H1 (cell line): ENCODE results near the gene CRY1. TPM values are rescaled to one million over a fixed set of nuclear protein-coding genes. Genes with fewer than 3 reads are reported as not detected.

Experiments used
- CTCF ChIP-seq, 3 experiments: IDR thresholded peaks; 1 replicate in 2 of 3; 2 replicates in 1 of 3; pipeline versions ENCODE4 v1.5.1 to v1.6.1; 2011; ENCODE audit warnings: low read length in 3 of 3, mild to moderate bottlenecking in 3 of 3, inconsistent platforms in 2 of 3, low read depth in 1 of 3, moderate library complexity in 1 of 3; ENCODE audit not compliant: insufficient read depth in 1 of 3; ENCODE audit errors: control extremely low read depth in 1 of 3
- POU5F1 ChIP-seq: IDR thresholded peaks from 2 replicates; pipeline ENCODE4 v1.6.1; 2011; ENCODE audit warnings: low read depth, mild to moderate bottlenecking, low read length, moderate library complexity
- polyA plus RNA-seq, 7 experiments: library from polyadenylated mRNA; depleted of rRNA in 3 of 7; stranded (reverse) in 5 of 7; unstranded in 2 of 7; fragments of >200 nt in 5 of 7; fragments of 200-250 nt in 2 of 7; gene quantifications; 1 replicate in 5 of 7; 2 replicates in 1 of 7; 4 replicates in 1 of 7; pipeline versions ENCODE4 v1.2.1 to v1.2.3, GENCODE V29; 2011 to 2013; ENCODE audit warnings: missing spikeins in 2 of 7, mixed read lengths in 2 of 7
- total RNA-seq: library from RNA; stranded (reverse); fragmentation: NEBNext Ultra II Directional; extraction: Animal tissue kit (Norgen Biotek cat#: 25700); gene quantifications from 2 replicates; pipeline ENCODE4 v1.2.1, GENCODE V29; 2021
- TF ChIP-seq, protein P1 (sequence below): IDR thresholded peaks from 2 replicates; pipeline ENCODE4 v1.6.1; 2012; ENCODE audit warnings: low read length, inconsistent platforms

The CRY1 gene
- total and polyA plus RNA-seq, 2 of the 8 experiments (the other 6 are each of a cell fraction or from before 2014, with no cell fraction given), result 13.6 to 25.1 TPM

GRCh38 chr12:107131832-107132616, 38.7 kb upstream of the CRY1 start (continued):
- TF ChIP-seq CTCF (IDR thresholded peaks at IDR 0.05; ENCODE audit: control extremely low read depth in 1 of 3, insufficient read depth in 1 of 3, low read depth in 1 of 3, low read length in 3 of 3) (peak in 2 of 3 experiments; percentile 76 to 78; a peak in 3 of 4 replicates), POU5F1 (no peak)
- TF ChIP-seq, protein P1, sequence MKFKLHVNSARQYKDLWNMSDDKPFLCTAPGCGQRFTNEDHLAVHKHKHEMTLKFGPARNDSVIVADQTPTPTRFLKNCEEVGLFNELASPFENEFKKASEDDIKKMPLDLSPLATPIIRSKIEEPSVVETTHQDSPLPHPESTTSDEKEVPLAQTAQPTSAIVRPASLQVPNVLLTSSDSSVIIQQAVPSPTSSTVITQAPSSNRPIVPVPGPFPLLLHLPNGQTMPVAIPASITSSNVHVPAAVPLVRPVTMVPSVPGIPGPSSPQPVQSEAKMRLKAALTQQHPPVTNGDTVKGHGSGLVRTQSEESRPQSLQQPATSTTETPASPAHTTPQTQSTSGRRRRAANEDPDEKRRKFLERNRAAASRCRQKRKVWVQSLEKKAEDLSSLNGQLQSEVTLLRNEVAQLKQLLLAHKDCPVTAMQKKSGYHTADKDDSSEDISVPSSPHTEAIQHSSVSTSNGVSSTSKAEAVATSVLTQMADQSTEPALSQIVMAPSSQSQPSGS, result 0 out of 2 replicates have a peak, but pooled peaks have one; percentile 25
